Measurements from ENCODE around the gene PTDSS2.

PTDSS2 gene

GRCh38 chr11:494761-495536 is 44.9 kb downstream of the PTDSS2 start:
- no peak for DNase-seq

- no peak for DNase-seq
Observed at GRCh38 chr11:495537-495931, 45.5 kb downstream of the PTDSS2 start.

- DNase-seq = no peak
Observed at GRCh38 chr11:496834-497564, 46.9 kb downstream of the PTDSS2 start.

GRCh38 chr11:497565-498296 is 47.7 kb downstream of the PTDSS2 start:
- no peak for DNase-seq

DNA sequence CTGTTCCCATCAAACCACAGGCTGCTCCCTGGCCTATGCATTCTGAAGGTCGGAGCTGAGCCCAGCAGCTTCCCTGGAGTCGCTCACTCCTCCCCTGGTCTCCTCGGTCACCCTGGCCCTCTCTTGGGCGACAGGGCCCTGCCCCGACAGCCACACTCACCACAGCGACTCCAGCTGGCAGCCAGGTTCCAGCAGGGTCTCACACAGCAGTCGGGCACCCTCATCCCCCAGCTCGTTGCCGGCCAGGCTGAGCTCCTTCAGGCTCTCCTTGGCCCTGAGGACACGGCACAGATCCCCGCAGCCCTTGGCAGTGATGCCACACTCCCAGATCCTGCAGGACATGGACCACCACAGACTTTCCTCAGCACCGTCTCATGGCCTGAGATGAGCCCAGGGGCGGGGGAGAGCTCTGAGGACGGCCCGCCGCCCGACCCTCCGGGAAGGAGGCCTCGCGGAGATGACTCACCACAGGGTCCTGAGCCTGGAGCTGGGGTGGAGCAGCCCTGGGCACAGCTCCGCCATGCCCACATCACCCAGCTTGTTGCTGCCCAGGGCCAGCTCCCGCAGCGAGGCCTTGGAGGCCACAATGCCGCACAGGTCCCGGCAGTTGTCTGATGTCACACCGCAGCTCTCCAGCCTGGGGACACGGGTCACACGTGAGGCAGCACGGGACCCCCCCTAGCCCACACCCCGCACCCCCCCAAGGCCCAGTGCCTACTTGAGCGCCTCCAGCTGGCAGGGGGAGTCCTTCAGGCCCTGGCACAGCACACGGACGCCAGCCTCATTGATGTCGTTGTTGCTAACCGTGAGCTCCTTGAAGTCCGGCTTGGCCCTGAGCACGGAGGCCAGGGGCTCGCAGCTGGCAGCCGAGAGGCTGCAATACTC is 48.5 kb downstream of the PTDSS2 start:
- DNase-seq = no peak

DNA sequence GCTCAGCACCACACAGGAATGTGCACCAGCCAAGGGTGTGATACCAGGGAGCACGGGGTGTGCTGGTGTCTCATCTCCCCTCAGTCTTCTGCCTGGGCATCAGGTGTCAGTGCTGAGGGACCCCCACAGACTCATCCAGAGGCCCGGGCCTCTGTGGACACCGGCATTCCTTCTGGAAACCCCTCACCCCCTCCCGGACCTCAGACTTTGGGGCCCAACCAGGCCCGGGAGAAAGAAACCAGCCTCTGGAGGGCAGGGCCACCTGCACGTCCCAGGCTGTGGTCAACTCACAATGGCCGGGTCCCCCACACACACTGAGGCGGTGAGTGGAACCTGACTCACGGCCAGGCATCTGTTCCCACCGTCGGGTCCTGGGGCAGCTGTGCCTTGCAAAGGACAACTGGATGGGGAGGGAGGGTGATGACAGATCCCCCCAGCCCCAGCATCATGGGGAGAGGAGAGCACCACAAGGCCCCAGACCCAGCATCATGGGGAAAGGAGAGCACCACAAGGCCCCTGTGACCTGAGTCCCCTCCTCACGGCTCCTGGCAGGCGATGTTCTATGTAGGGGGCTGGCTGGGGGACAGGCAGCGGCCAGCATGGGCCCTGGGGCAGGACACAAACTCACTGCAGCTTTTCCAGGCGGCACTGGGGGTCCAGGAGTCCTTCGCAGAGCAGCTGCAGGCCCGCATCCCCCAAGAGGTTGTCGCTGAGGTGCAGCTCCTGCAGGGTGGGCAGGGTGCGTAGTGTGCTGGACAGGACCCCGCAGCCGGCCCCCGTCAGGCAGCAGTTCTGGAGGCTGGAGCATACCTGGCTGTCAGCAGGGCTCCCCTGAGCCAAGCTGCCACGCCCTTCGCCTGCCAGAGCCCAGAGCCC is 49.4 kb downstream of the PTDSS2 start:
- no peak for DNase-seq

GRCh38 chr11:501001-501682 is 51.1 kb downstream of the PTDSS2 start:
- DNase-seq = no peak

- no peak for DNase-seq
Observed at GRCh38 chr11:501683-502287, 51.7 kb downstream of the PTDSS2 start.

GRCh38 chr11:502288-503178 is 52.5 kb downstream of the PTDSS2 start:
- DNase-seq = no peak

DNA sequence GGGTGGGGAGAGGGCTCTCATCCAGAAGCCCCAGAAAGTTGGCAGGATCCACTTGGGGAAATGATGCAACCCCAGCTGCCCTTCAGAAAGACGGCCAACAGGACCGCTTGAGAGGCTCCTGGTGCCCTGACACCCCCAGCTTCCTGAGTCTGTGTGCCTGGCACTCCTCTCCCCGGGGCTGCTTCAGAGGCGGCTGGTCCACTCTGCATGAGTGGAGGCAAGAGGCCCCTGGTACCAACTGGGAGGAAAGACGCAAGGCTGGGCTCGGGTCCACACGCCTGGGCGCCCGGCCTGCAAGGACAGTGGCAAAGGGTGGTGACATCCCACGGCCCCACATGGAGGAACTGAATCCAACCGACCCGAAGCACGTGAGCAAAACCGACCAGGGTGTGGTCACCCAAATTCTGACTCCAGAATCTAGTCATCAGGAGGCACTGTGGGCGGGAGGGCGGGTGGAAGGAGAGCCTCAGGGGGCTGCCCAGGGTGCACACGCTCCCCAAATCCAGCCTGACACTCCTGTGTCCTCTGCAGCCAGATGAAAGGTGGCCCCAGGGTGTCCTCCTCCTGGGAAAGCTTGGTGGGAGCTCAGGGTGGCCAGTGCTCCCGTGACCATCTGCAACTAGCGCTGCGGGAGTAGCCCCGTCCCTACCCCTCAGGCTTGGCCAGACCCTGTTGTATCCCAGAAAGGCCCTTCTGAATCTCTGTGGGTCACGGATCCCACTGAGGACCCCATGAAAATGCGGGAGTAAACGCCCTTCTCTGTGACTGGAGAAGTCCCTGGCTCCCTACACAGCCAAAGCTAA is 53.3 kb downstream of the PTDSS2 start:
- DNase-seq = no peak

- DNase-seq = peak; percentile 41
Observed at GRCh38 chr11:504053-504993, 54.2 kb downstream of the PTDSS2 start.

- no peak for DNase-seq
Observed at GRCh38 chr11:504994-505344, 54.9 kb downstream of the PTDSS2 start.

DNA sequence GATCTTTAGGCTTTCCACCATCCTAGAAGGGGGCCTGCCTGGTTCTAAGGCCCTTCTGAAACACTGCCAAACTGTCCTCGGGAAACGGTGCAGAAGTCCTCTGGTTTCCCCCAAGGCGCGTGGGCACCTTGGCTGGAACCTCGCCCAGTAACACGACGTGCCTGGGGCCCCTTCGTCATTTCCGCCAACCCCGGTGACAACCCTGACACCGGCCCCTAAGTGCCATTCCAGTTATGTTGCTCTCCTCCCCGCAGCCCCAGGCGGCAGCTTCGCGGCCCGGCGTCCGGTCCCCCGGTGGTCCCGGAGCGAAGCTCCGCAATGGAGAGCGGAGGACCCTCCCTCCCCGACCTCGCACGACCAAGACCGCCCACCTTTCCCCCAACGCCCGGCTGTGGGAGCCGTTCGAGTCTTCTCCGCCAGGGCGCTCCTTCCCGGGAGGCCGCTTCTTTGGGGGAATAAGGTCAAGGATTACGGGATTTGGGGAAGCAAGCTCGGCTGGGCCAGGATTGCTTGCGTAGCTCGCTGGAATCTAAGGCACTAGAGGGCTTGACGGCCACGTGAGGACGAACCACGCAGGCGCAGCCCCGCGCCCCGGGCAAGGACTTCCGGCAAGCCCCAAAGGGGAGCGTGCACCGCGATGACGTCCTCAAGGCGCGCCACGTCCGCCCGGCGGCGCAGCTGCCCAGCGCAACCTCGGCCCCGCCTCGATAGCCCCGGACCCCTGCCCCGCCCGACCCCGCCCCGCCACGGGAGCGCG is 56.3 kb downstream of the PTDSS2 start:
- DNase-seq = peak; percentile 97

- peak; percentile 95 for DNase-seq
Observed at GRCh38 chr11:506995-507726, 57.1 kb downstream of the PTDSS2 start, which contains the start of gene RNH1. Gene RNH1 (minus strand): TSS chr11:507242. CDS start chr11:502162, 5,080 bp downstream.

DNA sequence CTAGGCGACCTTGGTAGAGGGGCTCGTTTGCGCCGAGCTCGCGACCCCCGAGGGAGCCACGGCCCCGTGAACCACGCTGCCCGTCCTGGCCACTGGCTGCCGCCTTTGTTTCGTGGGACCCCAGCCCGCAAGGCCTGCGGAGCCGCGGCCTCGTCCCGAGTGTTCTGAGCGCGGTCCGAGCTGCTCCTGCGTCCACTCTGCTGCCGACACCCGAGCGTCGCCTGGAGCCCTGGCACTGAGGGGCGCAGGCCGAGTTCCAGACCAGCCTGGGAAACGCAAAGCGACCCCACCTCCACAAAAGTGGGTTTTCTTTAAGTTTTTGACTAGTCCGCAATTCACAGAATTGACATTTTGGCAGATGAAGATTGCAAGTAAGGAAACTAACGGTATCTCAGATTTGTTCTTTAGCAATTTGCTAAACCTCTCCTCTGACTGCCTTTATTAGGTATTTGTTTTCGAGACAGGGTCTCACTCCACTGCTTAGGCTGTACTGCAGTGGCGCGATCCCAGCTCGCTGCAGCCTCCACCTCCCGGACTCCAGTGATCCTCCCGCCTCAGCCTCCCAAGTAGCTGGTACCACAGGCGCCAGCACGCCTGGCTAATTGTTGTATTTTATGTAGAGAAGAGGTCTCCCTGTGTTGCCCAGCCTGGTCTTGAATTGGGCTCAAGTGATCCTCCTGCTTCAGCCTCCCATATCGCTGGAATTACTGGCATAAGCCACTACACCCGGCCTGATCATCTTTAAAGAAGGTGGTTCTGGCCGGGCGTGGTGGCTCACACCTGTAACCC is 57.8 kb downstream of the PTDSS2 start:
- no peak for DNase-seq
